Gastrocnemius medialis (tissue), 4 donors: ENCODE results near the gene WNT8B.

Experiments
- CTCF ChIP-seq, 5 experiments: fragments of 450-650 bp in 3 of 5; fragments of 200-600 bp in 2 of 5; sonication (generic) in 2 of 5; IDR thresholded peaks in 4 of 5; conservative IDR thresholded peaks in 1 of 5; 1 replicate in 4 of 5; 2 replicates in 1 of 5; pipeline ENCODE4 v1.5.1; 2016 to 2019; ENCODE audit warnings: antibody characterized with exemption in 5 of 5, mild to moderate bottlenecking in 3 of 5, moderate library complexity in 3 of 5
- POLR2A ChIP-seq, 2 donors: fragments of 450-650 bp; IDR thresholded peaks; one replicate each; pipeline ENCODE4 v1.6.1; 2017; ENCODE audit warnings: antibody characterized with exemption in 2 of 2, mild to moderate bottlenecking in 2 of 2, moderate library complexity in 2 of 2

GRCh38 chr10:100427374-100427773 lies 35.4 kb upstream of the WNT8B start:
- TF ChIP-seq CTCF (IDR thresholded peaks at IDR 0.05 in 4 of 5, conservative IDR thresholded peaks at IDR 0.05 in 1 of 5) (no peak), POLR2A (IDR thresholded peaks at IDR 0.05) (no peak)
